Measurements from ENCODE around the gene TSPEAR. TPM values are rescaled to one million over a fixed set of nuclear protein-coding genes. Genes with fewer than 3 reads are reported as not detected.

The TSPEAR gene
- total RNA-seq, 1 experiment from 2014 or later = 2.1 TPM

DNA sequence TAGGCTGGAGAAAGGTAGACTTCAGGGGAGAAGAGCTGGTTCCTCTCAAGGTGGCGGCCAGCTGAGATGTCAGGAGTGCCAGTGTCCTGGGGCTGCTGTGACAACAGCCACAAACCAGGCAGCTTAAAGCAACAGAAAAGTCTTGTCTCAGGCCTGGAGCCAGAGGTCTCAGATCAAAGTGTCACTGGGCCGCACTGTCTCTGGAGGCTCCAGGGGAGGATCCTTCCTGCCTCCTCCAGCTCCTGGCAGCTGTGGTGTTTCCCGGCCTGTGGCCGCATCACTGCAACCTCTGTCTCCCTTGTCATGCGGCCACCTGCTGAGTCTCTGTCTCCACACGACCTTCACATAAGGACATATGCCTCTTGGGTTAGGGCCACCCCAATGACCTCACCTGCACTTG lies 24.4 kb upstream of the TSPEAR start:
- ChIA-PET CTCF (interaction anchor here (1.0 to 1.6 kb wide), 2 partner anchors 13 to 58 kb away, joined by 3 to 7 read pairs; no protein-coding TSS in a partner anchor), POLR2A (interaction anchor here (0.6 kb wide), 1 partner anchor 433 kb away, joined by 3 read pairs; no protein-coding TSS in a partner anchor)
- no peak for ATAC-seq
- TF ChIP-seq TP53 (CRISPR knock-in tag; IDR thresholded peaks at IDR 0.05) = no peak
- TF ChIP-seq HMGXB4 (CRISPR knock-in tag; IDR thresholded peaks at IDR 0.05) = no peak
- TF ChIP-seq NR3C1 (CRISPR knock-in tag; conservative IDR thresholded peaks at IDR 0.05; ENCODE audit: low read depth) = no peak
- TF ChIP-seq ATF6 (CRISPR knock-in tag; IDR thresholded peaks at IDR 0.05) = no peak
- no peak for TF ChIP-seq FOXJ3 (CRISPR knock-in tag; IDR thresholded peaks at IDR 0.05; ENCODE audit: borderline replicate concordance)
- no peak for TF ChIP-seq SOX15 (CRISPR knock-in tag; IDR thresholded peaks at IDR 0.05)
- no peak for TF ChIP-seq NFATC4 (CRISPR knock-in tag; IDR thresholded peaks at IDR 0.05)
- no peak for TF ChIP-seq MLX (CRISPR knock-in tag; IDR thresholded peaks at IDR 0.05)
- TF ChIP-seq, protein P1, sequence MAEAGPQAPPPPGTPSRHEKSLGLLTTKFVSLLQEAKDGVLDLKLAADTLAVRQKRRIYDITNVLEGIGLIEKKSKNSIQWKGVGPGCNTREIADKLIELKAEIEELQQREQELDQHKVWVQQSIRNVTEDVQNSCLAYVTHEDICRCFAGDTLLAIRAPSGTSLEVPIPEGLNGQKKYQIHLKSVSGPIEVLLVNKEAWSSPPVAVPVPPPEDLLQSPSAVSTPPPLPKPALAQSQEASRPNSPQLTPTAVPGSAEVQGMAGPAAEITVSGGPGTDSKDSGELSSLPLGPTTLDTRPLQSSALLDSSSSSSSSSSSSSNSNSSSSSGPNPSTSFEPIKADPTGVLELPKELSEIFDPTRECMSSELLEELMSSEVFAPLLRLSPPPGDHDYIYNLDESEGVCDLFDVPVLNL (CRISPR knock-in tag; IDR thresholded peaks at IDR 0.05; ENCODE audit: borderline replicate concordance, low read depth) = no peak
- no peak for TF ChIP-seq ZNF121 (CRISPR knock-in tag; IDR thresholded peaks at IDR 0.05)
- TF ChIP-seq, protein P2, sequence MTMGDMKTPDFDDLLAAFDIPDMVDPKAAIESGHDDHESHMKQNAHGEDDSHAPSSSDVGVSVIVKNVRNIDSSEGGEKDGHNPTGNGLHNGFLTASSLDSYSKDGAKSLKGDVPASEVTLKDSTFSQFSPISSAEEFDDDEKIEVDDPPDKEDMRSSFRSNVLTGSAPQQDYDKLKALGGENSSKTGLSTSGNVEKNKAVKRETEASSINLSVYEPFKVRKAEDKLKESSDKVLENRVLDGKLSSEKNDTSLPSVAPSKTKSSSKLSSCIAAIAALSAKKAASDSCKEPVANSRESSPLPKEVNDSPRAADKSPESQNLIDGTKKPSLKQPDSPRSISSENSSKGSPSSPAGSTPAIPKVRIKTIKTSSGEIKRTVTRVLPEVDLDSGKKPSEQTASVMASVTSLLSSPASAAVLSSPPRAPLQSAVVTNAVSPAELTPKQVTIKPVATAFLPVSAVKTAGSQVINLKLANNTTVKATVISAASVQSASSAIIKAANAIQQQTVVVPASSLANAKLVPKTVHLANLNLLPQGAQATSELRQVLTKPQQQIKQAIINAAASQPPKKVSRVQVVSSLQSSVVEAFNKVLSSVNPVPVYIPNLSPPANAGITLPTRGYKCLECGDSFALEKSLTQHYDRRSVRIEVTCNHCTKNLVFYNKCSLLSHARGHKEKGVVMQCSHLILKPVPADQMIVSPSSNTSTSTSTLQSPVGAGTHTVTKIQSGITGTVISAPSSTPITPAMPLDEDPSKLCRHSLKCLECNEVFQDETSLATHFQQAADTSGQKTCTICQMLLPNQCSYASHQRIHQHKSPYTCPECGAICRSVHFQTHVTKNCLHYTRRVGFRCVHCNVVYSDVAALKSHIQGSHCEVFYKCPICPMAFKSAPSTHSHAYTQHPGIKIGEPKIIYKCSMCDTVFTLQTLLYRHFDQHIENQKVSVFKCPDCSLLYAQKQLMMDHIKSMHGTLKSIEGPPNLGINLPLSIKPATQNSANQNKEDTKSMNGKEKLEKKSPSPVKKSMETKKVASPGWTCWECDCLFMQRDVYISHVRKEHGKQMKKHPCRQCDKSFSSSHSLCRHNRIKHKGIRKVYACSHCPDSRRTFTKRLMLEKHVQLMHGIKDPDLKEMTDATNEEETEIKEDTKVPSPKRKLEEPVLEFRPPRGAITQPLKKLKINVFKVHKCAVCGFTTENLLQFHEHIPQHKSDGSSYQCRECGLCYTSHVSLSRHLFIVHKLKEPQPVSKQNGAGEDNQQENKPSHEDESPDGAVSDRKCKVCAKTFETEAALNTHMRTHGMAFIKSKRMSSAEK (CRISPR knock-in tag; IDR thresholded peaks at IDR 0.05; ENCODE audit: borderline replicate concordance) = no peak
- no peak for TF ChIP-seq ZMAT4 (CRISPR knock-in tag; IDR thresholded peaks at IDR 0.05)
- TF ChIP-seq NR1H2 (CRISPR knock-in tag; IDR thresholded peaks at IDR 0.05) = no peak
- H3K9me3 Mint-ChIP-seq = peaks cover 49% of the 10 kb centered on the region
- H3K27me3 Mint-ChIP-seq (ENCODE audit: low read depth) = peaks cover 22% of the 10 kb centered on the region
- no peak overlapping the region for H3K27ac Mint-ChIP-seq
- H3K36me3 Mint-ChIP-seq = peaks cover 41% of the 10 kb centered on the region
- H3K4me1 Mint-ChIP-seq = peaks cover 28% of the 10 kb centered on the region
- no peak for DNase-seq (ENCODE audit: low spot score)
- no peak overlapping the region for H3K4me3 Mint-ChIP-seq

DNA sequence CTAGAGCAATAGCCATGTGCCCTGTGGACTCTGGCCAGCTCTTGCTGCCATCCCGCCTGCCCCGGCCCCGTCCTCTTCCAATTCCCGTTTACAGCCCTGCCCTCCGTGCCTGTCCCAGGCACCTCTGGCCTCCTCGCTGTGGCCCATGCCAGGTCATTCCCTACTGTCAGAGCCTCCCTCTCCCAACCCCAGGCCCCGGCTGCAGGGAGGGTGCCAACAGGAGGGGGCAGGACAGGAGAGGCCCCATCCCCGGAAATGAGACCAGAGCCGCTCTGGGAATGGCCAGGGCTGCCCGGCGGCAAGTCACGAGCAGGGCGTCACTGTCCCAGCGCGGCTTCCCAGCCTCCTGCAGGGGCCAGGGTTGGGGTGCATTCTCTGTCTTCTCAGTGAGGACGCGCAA lies 23.5 kb upstream of the TSPEAR start:
- no peak for DNase-seq (ENCODE audit: low spot score)
- Mint-ChIP-seq H3K27ac (no peak overlapping the region), H3K4me1 (peaks cover 21% of the 10 kb centered on the region)
- TF ChIP-seq ATF1 (CRISPR knock-in tag; IDR thresholded peaks at IDR 0.05) = no peak
- TF ChIP-seq TCF7 (CRISPR knock-in tag; IDR thresholded peaks at IDR 0.05; ENCODE audit: low read depth) = no peak
- TF ChIP-seq IRF1 (CRISPR knock-in tag; IDR thresholded peaks at IDR 0.05) = no peak
- TF ChIP-seq ATF2 (CRISPR knock-in tag; IDR thresholded peaks at IDR 0.05; ENCODE audit: borderline replicate concordance, low read depth) = no peak
- no peak for TF ChIP-seq RELA (CRISPR knock-in tag; IDR thresholded peaks at IDR 0.05; ENCODE audit: borderline replicate concordance)
- no peak for TF ChIP-seq GABPB1 (CRISPR knock-in tag; IDR thresholded peaks at IDR 0.05)

More for the DNA sequence above, 23.5 kb upstream of the TSPEAR start:
- ATAC-seq = no peak
- CTCF ChIA-PET = interaction anchor here (1.0 kb wide), 1 partner anchor 59 kb away, joined by 3 read pairs; no protein-coding TSS in a partner anchor
- Mint-ChIP-seq H3K36me3 (peaks cover 37% of the 10 kb centered on the region), H3K27me3 (ENCODE audit: low read depth) (peaks cover 20% of the 10 kb centered on the region), H3K9me3 (peaks cover 43% of the 10 kb centered on the region), H3K4me3 (no peak overlapping the region)
- POLR2A ChIA-PET = no interaction called here
